ENCODE data around the gene ZDHHC17. TPM values are rescaled to one million over a fixed set of nuclear protein-coding genes. Genes with fewer than 3 reads are reported as not detected.
"Not testable (repeated sequence)": the region's sequence is repeated elsewhere in the genome, so short reads cannot be mapped to it uniquely, and the experiment has no call there.

The ZDHHC17 gene
- total RNA-seq, 1 donor from 2014 or later, result 300 TPM

- DNase-seq, result no peak
These were observed 4.7 kb downstream of the ZDHHC17 start for GRCh38 chr12:76768576-76768975.

GRCh38 chr12:76777765-76778216 lies 13.9 kb downstream of the ZDHHC17 start:
- DNase-seq, result no peak

GRCh38 chr12:76778364-76778763 lies 14.4 kb downstream of the ZDHHC17 start:
- no peak for DNase-seq

- not testable (repeated sequence) for DNase-seq
These were observed 15.4 kb downstream of the ZDHHC17 start for GRCh38 chr12:76779310-76779709.

GRCh38 chr12:76781321-76781720 lies 17.4 kb downstream of the ZDHHC17 start:
- no peak for DNase-seq

- DNase-seq, result no peak
These were observed 18.6 kb downstream of the ZDHHC17 start for GRCh38 chr12:76782526-76782925.

GRCh38 chr12:76784600-76785051 lies 20.7 kb downstream of the ZDHHC17 start:
- DNase-seq, result no peak

GRCh38 chr12:76785407-76785806 lies 21.5 kb downstream of the ZDHHC17 start:
- DNase-seq, result no peak

- DNase-seq, result no peak
These were observed 23.1 kb downstream of the ZDHHC17 start for GRCh38 chr12:76786986-76787385.

- no peak for DNase-seq
These were observed 23.8 kb downstream of the ZDHHC17 start for GRCh38 chr12:76787689-76788088.

GRCh38 chr12:76789335-76790050 lies 25.6 kb downstream of the ZDHHC17 start:
- no peak for DNase-seq

- DNase-seq, result no peak
These were observed 26.9 kb downstream of the ZDHHC17 start for GRCh38 chr12:76790564-76791552.

- DNase-seq, result no peak
These were observed 28.9 kb downstream of the ZDHHC17 start for GRCh38 chr12:76792828-76793227.

GRCh38 chr12:76798864-76799263 lies 34.9 kb downstream of the ZDHHC17 start:
- DNase-seq, result no peak

- no peak for DNase-seq
These were observed 35.4 kb downstream of the ZDHHC17 start for GRCh38 chr12:76799362-76799761.

- no peak for DNase-seq
These were observed 38.1 kb downstream of the ZDHHC17 start for GRCh38 chr12:76802060-76802459.

- DNase-seq, result no peak
These were observed 40.6 kb downstream of the ZDHHC17 start for GRCh38 chr12:76804435-76804976.

- DNase-seq, result peak; percentile 1
These were observed 46.9 kb downstream of the ZDHHC17 start for GRCh38 chr12:76810671-76811419.

GRCh38 chr12:76811976-76812375 lies 48.1 kb downstream of the ZDHHC17 start:
- no peak for DNase-seq

- DNase-seq, result no peak
These were observed 49.4 kb downstream of the ZDHHC17 start for GRCh38 chr12:76813265-76813664.

- DNase-seq, result no peak
These were observed 50.1 kb downstream of the ZDHHC17 start for GRCh38 chr12:76813972-76814371.

GRCh38 chr12:76820888-76821482 lies 57.1 kb downstream of the ZDHHC17 start:
- no peak for DNase-seq
